ENCODE measurements around the gene SUPT3H.
"Not testable (repeated sequence)": the region's sequence is repeated elsewhere in the genome, so short reads cannot be mapped to it uniquely, and the experiment has no call there.

The SUPT3H gene

DNA sequence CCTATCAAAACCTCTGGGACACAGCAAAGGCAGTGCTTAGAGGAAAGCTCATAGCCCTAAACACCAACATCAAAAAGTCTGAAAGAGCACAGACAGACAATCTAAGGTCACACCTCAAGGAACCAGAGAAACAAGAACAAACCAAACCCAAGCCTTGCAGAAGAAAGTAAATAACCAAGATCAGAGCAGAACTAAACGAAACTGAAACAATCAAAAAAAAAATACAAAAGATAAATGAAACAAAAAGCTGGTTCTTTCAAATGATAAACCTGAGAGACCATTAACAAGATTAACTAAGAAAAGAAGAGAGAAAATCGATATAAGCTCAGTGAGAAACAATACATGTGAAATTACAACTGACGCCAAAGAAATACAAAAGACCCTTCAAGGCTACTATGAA, 84.4 kb downstream of the SUPT3H start:
- no peak overlapping the region for H3K4me3 Mint-ChIP-seq
- peaks cover 44% of the 10 kb centered on the region for H3K36me3 Mint-ChIP-seq (ENCODE audit: low read depth)
- no peak for DNase-seq
- H3K27me3 Mint-ChIP-seq (ENCODE audit: low read depth, poor library complexity), result no peaks in the 10 kb centered on the region
- no peak overlapping the region for H3K27ac Mint-ChIP-seq
- peaks cover 53% of the 10 kb centered on the region for H3K9me3 Mint-ChIP-seq
- TF ChIP-seq, protein P1, sequence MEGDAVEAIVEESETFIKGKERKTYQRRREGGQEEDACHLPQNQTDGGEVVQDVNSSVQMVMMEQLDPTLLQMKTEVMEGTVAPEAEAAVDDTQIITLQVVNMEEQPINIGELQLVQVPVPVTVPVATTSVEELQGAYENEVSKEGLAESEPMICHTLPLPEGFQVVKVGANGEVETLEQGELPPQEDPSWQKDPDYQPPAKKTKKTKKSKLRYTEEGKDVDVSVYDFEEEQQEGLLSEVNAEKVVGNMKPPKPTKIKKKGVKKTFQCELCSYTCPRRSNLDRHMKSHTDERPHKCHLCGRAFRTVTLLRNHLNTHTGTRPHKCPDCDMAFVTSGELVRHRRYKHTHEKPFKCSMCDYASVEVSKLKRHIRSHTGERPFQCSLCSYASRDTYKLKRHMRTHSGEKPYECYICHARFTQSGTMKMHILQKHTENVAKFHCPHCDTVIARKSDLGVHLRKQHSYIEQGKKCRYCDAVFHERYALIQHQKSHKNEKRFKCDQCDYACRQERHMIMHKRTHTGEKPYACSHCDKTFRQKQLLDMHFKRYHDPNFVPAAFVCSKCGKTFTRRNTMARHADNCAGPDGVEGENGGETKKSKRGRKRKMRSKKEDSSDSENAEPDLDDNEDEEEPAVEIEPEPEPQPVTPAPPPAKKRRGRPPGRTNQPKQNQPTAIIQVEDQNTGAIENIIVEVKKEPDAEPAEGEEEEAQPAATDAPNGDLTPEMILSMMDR (IDR thresholded peaks at IDR 0.05), result no peak
- no peaks in the 10 kb centered on the region for H3K4me1 Mint-ChIP-seq

- no peak overlapping the region for H3K27ac Mint-ChIP-seq
- H3K9me3 Mint-ChIP-seq, result peaks cover 53% of the 10 kb centered on the region
- H3K4me3 Mint-ChIP-seq, result no peak overlapping the region
- peaks cover 46% of the 10 kb centered on the region for H3K36me3 Mint-ChIP-seq (ENCODE audit: low read depth)
- no peak for DNase-seq
- no peaks in the 10 kb centered on the region for H3K27me3 Mint-ChIP-seq (ENCODE audit: low read depth, poor library complexity)
- TF ChIP-seq, protein P1 (IDR thresholded peaks at IDR 0.05), result no peak
- no peaks in the 10 kb centered on the region for H3K4me1 Mint-ChIP-seq
Observed at GRCh38 chr6:45289751-45290514, 87.8 kb downstream of the SUPT3H start.

GRCh38 chr6:45286707-45287106, 91.0 kb downstream of the SUPT3H start:
- DNase-seq; H3K4me1 Mint-ChIP-seq; H3K27ac Mint-ChIP-seq; H3K4me3 Mint-ChIP-seq; H3K27me3 Mint-ChIP-seq (ENCODE audit: low read depth, poor library complexity): not testable (repeated sequence)
- Mint-ChIP-seq H3K9me3 (peaks cover 51% of the 10 kb centered on the region), H3K36me3 (ENCODE audit: low read depth) (peaks cover 41% of the 10 kb centered on the region)

DNA sequence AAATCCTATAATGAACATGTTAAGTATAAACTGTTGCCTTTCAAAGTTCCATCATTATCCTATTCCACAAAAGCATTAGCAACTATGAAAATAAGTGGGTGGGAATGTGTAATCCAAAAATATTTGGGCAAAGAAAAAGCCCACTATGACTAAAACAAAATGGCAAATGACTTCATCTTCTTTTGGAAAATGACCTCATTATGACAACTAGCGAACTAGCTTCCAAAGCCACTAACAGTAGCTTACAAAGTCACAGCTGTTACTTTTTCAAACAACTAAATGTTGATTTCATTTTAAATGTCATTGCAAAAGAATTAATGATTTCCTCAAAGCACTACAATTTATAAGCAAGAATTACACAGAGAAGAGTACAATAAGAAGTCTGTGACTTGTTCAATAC, 99.4 kb downstream of the SUPT3H start:
- peaks cover 46% of the 10 kb centered on the region for H3K36me3 Mint-ChIP-seq (ENCODE audit: low read depth)
- TF ChIP-seq, protein P1 (IDR thresholded peaks at IDR 0.05), result no peak
- no peak overlapping the region for H3K27ac Mint-ChIP-seq
- no peaks in the 10 kb centered on the region for H3K4me1 Mint-ChIP-seq
- peaks cover 42% of the 10 kb centered on the region for H3K9me3 Mint-ChIP-seq
- no peak overlapping the region for H3K4me3 Mint-ChIP-seq
- H3K27me3 Mint-ChIP-seq (ENCODE audit: low read depth, poor library complexity), result no peaks in the 10 kb centered on the region
- DNase-seq, result no peak

DNA sequence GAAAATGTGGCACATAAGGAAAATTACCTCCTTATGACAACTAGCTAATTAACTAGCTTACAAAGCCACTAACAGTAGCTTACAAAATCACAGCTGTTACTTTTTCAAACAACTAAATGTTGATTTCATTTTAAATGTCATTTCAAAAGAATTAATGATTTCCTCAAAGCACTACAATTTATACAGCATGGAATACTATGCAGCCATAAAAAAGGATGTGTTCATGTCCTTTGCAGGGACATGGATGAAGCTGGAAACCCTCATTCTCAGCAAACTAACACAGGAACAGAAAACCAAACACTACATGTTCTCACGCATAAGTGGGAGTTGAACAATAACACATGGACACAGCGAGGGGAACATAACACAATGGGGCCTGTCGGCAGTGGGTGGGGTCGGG, 100.0 kb downstream of the SUPT3H start:
- not testable (repeated sequence) for H3K27ac Mint-ChIP-seq; DNase-seq; H3K27me3 Mint-ChIP-seq (ENCODE audit: low read depth, poor library complexity); H3K4me1 Mint-ChIP-seq; H3K4me3 Mint-ChIP-seq
- peaks cover 42% of the 10 kb centered on the region for H3K9me3 Mint-ChIP-seq
- peaks cover 52% of the 10 kb centered on the region for H3K36me3 Mint-ChIP-seq (ENCODE audit: low read depth)

GRCh38 chr6:45275358-45275757, 102.4 kb downstream of the SUPT3H start:
- Mint-ChIP-seq H3K27me3 (ENCODE audit: low read depth, poor library complexity) (no peaks in the 10 kb centered on the region), H3K27ac (no peak overlapping the region), H3K36me3 (ENCODE audit: low read depth) (peaks cover 47% of the 10 kb centered on the region), H3K4me3 (no peak overlapping the region), H3K9me3 (peaks cover 37% of the 10 kb centered on the region), H3K4me1 (no peaks in the 10 kb centered on the region)
- no peak for DNase-seq
- TF ChIP-seq, protein P1 (IDR thresholded peaks at IDR 0.05), result no peak

GRCh38 chr6:45272626-45273025, 105.1 kb downstream of the SUPT3H start:
- H3K4me3 Mint-ChIP-seq, result no peak overlapping the region
- H3K9me3 Mint-ChIP-seq, result peaks cover 25% of the 10 kb centered on the region
- DNase-seq, result no peak
- H3K4me1 Mint-ChIP-seq, result no peaks in the 10 kb centered on the region
- H3K36me3 Mint-ChIP-seq (ENCODE audit: low read depth), result peaks cover 36% of the 10 kb centered on the region
- TF ChIP-seq, protein P1 (IDR thresholded peaks at IDR 0.05), result no peak
- no peak overlapping the region for H3K27ac Mint-ChIP-seq
- H3K27me3 Mint-ChIP-seq (ENCODE audit: low read depth, poor library complexity), result no peaks in the 10 kb centered on the region
